Activated naive CD8-positive, alpha-beta T cell (primary cell): ENCODE measurements around the gene TEN1.
"Not testable (repeated sequence)": the region's sequence is repeated elsewhere in the genome, so short reads cannot be mapped to it uniquely, and the experiment has no call there.

ENCODE experiments used
- H3K27ac Mint-ChIP-seq: one replicate; pipeline ENCODE4 v1.8.0; 2021; ENCODE audit warnings: mixed read lengths
- H3K27me3 Mint-ChIP-seq: one replicate; pipeline ENCODE4 v1.8.0; 2021; ENCODE audit warnings: mixed read lengths
- H3K36me3 Mint-ChIP-seq: one replicate; pipeline ENCODE4 v1.8.0; 2021; ENCODE audit warnings: mixed read lengths
- H3K4me1 Mint-ChIP-seq: one replicate; pipeline ENCODE4 v1.8.0; 2021; ENCODE audit warnings: low read depth, mixed read lengths
- H3K4me3 Mint-ChIP-seq: one replicate; pipeline ENCODE4 v1.8.0; 2021; ENCODE audit warnings: mild to moderate bottlenecking, mixed read lengths
- H3K9me3 Mint-ChIP-seq: one replicate; pipeline ENCODE4 v1.8.0; 2021; ENCODE audit warnings: low read depth, mixed read lengths

Gene TEN1

DNA sequence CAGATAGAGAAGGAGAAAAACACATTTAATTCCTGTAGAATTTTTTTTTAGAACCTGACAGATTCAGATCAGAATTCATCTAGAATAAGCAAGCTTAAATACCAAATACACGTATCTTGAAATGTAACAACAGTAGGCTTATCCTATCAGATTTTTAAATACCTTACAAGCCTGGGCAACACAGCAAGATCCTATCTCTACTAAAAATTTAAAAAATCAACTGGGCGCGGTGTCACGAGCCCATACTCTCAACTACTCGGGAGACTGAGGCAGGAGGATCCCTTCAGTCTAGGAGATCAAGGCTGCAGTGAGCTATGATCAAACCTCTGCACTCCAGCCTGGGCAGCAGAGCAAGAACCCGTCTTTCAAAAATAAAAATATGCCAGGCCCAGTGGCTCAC is 13.6 kb upstream of the TEN1 start:
- Mint-ChIP-seq H3K36me3 (peaks cover 7% of the 10 kb centered on the region), H3K4me1 (peaks cover 8% of the 10 kb centered on the region), H3K27ac (no peak overlapping the region), H3K9me3 (no peaks in the 10 kb centered on the region), H3K4me3 (no peak overlapping the region), H3K27me3 (no peaks in the 10 kb centered on the region)

DNA sequence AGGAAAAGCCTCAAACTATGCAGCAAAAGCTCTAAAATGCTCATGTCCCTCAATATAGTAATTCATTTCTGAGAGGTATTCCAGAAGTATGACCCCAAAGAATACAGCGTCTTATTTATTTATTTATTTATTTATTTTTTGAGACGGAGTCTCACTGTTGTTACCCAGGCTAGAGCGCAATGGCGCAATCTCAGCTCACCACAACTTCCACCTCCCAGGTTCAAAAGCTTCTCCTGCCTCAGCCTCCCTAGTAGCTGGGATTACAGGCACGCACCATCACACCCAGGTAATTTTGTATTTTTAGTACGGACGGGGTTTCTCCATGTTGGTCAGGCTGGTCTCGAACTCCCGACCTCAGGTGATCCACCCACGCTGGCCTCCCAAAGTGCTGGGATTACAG is 10.0 kb upstream of the TEN1 start:
- not testable (repeated sequence) for H3K4me3 Mint-ChIP-seq, H3K27me3 Mint-ChIP-seq, H3K27ac Mint-ChIP-seq, H3K36me3 Mint-ChIP-seq, H3K9me3 Mint-ChIP-seq
- H3K4me1 Mint-ChIP-seq, result peaks cover 11% of the 10 kb centered on the region

DNA sequence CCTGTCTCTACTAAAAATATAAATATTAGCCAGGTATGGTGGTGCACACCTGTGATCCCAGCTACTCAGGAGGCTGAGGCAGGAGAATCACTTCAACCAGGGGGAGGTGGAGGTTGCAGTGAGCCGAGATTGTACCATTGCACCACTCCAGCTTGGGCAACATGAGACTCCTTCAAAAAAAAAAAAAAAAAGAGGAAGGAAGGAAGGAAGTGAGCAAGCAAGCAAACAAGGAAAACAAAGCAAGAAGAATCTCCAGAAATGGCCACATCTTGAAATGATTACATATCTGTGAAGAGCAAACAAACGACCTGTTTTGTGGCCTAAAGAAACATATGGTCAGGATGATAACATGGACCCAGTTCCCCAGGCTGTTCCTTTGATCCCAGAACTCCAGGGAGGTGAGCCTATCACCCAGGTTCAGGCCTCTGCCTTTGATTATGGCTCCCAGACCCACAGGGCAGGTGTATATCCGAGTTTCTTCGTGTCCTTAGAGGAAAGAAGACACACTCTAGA is 9.0 kb upstream of the TEN1 start:
- no peak overlapping the region for H3K27ac Mint-ChIP-seq

DNA sequence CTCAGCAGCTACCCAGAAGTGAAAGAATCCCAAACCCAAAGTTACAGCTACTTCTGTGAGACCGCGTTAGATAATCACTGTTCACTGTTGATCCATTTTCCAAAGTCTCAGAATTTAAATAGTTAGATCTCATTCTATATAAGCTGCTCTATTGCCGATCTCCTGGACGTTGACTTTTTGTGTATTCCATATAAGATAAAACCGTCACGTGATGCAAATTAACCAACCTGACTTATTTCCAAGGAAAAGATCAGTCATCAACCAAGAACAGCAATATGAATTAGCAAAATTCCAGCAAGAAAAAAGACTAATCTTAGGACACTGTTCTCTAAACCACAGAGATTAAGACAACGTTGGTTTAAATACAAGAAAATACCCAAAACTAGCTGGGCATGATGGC is 8.4 kb upstream of the TEN1 start:
- Mint-ChIP-seq H3K36me3 (peaks cover 5% of the 10 kb centered on the region), H3K27ac (no peak overlapping the region), H3K9me3 (no peaks in the 10 kb centered on the region), H3K4me1 (peaks cover 13% of the 10 kb centered on the region), H3K27me3 (no peaks in the 10 kb centered on the region), H3K4me3 (no peak overlapping the region)

More for the DNA sequence above, 9.0 kb upstream of the TEN1 start:
- Mint-ChIP-seq H3K4me1 (peaks cover 13% of the 10 kb centered on the region), H3K27me3 (no peaks in the 10 kb centered on the region), H3K36me3 (peaks cover 5% of the 10 kb centered on the region), H3K9me3 (no peaks in the 10 kb centered on the region), H3K4me3 (no peak overlapping the region)

DNA sequence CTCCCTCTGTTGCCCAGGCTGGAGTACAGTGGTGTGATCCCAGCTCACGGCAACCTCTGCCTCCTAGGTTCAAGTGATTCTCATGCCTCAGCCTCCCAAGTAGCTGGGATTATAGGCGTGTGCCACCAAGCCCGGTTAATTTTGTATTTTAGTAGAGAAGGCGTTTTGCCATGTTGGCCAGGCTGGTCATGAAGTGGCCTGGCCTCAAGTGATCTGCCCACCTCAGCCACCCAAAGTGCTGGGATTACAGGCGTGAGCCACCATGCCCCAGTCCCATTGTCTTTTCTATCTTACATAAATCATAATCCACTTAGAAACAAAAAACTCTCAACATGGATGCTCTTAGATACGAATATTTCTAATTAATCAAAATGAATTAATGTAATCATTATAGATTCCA is 3.9 kb upstream of the TEN1 start:
- Mint-ChIP-seq H3K27ac (peak overlapping the region; percentile 58), H3K4me1 (peaks cover 39% of the 10 kb centered on the region)
- H3K9me3 Mint-ChIP-seq, H3K36me3 Mint-ChIP-seq, H3K27me3 Mint-ChIP-seq, H3K4me3 Mint-ChIP-seq: not testable (repeated sequence)

DNA sequence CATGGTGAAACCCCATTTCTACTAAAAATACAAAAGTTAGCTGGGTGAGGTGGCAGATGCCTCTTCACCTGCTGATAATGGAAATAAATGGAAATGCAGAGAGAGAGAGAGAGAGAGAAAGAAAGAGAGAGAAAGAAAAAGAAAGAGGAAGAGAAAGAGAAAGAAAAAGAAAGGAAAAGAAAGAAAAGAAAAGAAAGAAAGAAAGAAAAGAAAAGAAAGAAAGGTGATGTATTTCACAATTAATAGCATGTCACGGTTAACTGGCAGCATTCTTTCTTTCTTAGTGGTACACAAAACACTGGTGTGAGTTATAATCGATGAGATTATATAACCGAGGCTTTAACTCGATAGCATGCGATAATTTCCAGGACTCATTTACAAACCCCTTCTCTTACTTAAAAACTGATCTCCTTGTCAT is 3.3 kb upstream of the TEN1 start:
- peaks cover 42% of the 10 kb centered on the region for H3K4me1 Mint-ChIP-seq
- no peak overlapping the region for H3K4me3 Mint-ChIP-seq
- H3K27me3 Mint-ChIP-seq, result no peaks in the 10 kb centered on the region
- H3K27ac Mint-ChIP-seq, result peak overlapping the region; percentile 11
- no peaks in the 10 kb centered on the region for H3K9me3 Mint-ChIP-seq
- H3K36me3 Mint-ChIP-seq, result peaks cover 2% of the 10 kb centered on the region

DNA sequence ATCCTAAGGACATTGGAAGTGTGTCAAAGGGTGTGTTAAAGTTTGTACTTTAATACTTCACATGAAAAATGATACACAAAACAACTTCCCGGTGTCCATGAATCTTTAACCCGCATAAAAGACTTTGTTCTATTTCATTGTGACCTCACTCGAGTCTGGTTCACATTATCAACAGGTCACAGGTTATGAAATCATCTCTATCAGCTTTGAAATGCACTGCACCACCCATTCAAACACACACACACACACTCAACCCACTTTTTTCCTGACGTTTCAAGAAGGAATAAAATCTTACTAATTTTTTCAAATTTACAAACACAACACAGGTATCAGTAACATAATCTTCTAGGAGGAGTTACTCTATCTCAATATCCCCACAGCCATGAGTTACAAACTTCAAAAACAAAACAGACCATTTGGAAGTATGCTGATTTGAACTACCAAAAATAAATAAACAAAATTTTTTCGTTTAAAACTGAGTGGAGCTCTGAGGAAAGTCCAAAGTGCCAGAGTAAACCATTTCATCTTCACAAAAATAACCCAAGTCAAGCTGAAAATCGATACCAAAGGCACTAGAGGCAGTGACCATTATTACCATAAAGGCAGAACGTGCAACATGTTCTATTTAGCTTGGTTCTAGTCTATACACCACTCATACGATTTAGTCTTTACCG is 2.7 kb upstream of the TEN1 start:
- Mint-ChIP-seq H3K36me3 (peaks cover 2% of the 10 kb centered on the region), H3K27ac (peak overlapping the region; percentile 2), H3K9me3 (no peaks in the 10 kb centered on the region), H3K27me3 (no peaks in the 10 kb centered on the region), H3K4me3 (peak overlapping the region; percentile 61), H3K4me1 (peaks cover 44% of the 10 kb centered on the region)

DNA sequence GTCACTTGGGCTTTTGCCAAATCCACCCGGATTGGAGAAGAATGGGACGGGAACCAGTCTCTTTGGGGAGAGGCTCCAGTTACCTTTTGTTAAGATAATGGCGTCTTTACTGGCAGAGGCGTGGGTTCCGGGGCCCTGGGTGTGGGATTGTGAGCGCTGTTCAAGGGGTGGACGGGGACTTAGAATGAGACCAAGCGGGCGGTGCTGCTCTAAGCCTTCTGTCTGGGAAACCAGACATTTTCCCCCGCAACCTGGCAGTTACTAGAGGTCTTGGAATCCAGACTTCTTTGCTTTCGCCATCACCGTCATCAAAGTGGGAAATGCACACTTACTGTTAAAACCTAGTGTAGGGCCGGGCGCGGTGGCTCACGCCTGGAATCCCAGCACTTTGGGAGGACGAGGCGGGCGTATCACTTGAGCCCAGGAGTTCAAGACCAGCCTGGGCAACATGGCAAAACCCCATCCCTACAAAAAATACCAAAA is 706 bp downstream of the TEN1 start:
- Mint-ChIP-seq H3K27ac (peak overlapping the region; percentile 100), H3K9me3 (no peaks in the 10 kb centered on the region), H3K27me3 (no peaks in the 10 kb centered on the region), H3K4me3 (peak overlapping the region; percentile 99), H3K36me3 (peaks cover 2% of the 10 kb centered on the region), H3K4me1 (peaks cover 38% of the 10 kb centered on the region)

DNA sequence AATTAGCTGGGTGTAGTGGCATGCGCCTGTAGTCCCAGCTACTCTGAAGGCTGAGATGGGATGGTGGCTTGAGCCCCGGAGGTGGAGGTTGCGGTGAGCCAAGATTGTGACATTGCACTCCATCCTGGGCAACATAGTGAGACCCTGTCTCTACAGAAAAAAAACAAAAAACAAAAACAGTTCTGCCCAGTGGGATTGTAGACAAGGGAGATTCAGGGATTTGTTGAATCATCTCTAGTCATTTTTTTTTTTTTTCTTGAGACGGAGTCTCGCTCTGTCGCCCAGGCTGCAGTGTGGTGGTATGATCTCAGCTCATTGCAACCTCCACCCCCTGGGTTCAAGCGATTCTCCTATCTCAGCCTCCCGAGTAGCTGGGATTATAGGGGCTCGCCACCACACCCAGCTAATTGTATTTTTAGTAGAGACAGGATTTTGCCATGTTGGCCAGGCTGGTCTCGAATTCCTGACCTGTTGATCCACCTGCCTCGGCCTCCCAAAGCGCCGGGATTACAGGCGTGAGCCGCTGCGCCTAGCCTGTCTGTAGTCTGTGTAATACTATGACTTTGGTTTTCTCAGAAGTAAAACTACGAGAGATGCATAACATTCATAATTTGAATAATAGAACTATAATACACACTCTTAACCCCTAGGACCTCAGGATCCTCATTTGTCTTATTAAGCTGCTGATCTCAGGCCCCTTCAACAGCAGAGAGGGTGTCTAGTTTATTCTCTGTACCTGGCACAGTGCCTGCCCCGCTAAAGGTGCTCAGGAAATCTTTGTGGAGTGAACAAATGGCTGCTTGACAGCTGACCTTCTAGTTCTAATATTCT is 1.4 kb downstream of the TEN1 start:
- Mint-ChIP-seq H3K27me3 (no peaks in the 10 kb centered on the region), H3K4me1 (peaks cover 38% of the 10 kb centered on the region), H3K36me3 (peaks cover 2% of the 10 kb centered on the region), H3K9me3 (no peaks in the 10 kb centered on the region), H3K27ac (peak overlapping the region; percentile 100), H3K4me3 (peak overlapping the region; percentile 99)

DNA sequence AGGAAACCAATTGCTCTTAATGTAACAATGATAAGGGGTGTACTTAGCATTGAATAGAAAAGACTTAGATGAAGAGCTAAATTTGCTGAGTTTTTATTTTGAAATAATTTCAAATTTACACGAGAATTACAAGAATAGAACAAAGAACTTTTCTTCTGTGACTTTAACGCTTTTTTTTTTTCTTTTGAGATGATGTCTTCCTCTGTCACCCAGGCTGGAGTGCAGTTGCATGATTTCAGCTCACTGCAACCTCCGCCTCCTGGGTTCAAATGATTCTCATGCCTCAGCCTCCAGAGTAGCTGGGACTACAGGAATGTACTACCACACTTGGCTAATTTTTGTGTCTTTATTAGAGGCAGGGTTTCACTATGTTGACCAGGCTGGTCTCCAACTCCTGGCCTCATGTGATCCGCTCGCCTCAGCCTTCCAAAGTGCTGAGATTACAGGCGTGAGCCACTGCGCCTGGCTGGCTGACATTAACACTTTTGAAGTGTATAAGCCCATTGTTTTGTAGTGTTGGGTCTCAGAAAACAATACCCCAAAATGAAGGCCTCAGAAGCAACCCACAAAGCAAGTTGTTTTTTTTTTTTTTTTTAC is 2.1 kb downstream of the TEN1 start:
- Mint-ChIP-seq H3K27ac (peak overlapping the region; percentile 100), H3K36me3 (peaks cover 4% of the 10 kb centered on the region), H3K4me1 (peaks cover 31% of the 10 kb centered on the region), H3K27me3 (no peaks in the 10 kb centered on the region), H3K9me3 (no peaks in the 10 kb centered on the region), H3K4me3 (peak overlapping the region; percentile 99)

DNA sequence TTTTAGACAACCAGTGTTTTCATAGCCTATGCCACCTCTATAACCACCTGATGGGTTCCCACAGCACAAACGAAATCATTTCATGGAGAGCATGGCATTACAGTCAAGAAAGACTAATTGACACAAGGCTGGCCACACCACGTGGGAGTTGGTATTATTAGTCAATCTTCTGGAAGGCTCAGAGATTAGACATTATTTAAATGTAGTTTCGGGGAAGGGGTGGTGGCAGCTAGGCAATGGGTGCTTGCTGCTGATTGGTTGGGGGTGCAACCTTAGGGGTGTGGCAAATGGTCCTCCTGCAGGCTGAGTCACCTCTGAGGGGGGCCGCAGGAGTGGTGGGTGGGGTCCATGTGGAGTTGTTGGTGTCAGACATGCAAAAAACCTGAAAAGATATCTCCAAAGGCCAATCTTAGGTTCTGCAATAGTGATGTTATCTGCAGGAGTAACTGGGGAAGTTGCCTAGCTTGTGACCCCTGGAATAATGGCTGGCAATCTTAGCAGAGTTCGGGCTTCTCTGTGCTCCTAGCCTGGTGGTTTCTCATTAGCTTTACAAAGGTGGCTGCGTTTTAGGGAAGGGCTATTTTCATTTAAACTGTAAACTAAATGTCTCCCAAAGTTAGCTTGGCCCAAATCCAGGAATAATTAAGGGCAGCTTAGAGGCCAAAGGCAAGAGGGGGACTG is 4.6 kb downstream of the TEN1 start:
- H3K27me3 Mint-ChIP-seq, result no peaks in the 10 kb centered on the region
- H3K4me3 Mint-ChIP-seq, result no peak overlapping the region
- no peak overlapping the region for H3K27ac Mint-ChIP-seq
- H3K9me3 Mint-ChIP-seq, result no peaks in the 10 kb centered on the region
- peaks cover 4% of the 10 kb centered on the region for H3K36me3 Mint-ChIP-seq
- H3K4me1 Mint-ChIP-seq, result peaks cover 15% of the 10 kb centered on the region

DNA sequence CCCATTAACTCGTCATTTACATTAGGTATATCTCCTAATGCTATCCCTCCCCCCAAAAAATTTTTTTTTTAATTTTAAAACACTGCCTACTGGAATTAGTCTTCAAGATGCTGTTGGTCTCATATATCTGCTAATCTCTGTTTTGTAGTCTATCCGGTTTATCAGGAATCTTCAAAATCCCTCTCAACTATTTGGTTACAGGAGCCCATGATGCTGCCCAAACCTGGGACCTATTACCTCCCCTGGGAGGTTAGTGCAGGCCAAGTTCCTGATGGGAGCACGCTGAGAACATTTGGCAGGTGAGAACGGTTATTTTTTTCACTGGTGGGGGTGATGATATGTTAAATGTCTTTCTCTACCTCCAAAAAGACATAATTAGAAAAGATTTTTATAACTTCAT is 6.9 kb downstream of the TEN1 start:
- Mint-ChIP-seq H3K36me3 (peaks cover 4% of the 10 kb centered on the region), H3K4me1 (peaks cover 5% of the 10 kb centered on the region), H3K9me3 (no peaks in the 10 kb centered on the region), H3K4me3 (no peak overlapping the region), H3K27ac (no peak overlapping the region), H3K27me3 (no peaks in the 10 kb centered on the region)

DNA sequence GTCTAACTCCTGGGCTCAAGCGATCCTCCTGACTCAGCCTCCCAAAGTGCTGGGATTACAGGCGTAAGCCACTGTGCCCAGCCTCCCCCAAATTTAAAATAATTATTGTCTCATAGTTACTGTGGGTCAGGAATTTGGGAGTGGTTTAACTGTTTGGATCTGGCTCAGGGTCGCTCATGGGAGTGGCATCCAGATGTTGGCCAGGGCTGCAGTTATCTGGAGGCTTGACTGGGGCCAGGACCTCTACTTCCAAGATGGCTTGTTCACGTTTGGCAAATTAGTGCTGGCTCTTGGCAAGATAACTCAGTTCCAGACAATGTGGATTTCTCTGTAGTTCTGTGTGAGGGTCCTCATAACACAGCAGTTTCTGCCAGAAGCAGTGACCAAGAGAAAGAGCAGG is 8.0 kb downstream of the TEN1 start:
- no peak overlapping the region for H3K27ac Mint-ChIP-seq
- no peaks in the 10 kb centered on the region for H3K9me3 Mint-ChIP-seq
- H3K27me3 Mint-ChIP-seq, result no peaks in the 10 kb centered on the region
- no peak overlapping the region for H3K4me3 Mint-ChIP-seq
- H3K4me1 Mint-ChIP-seq, result peaks cover 3% of the 10 kb centered on the region
- peaks cover 8% of the 10 kb centered on the region for H3K36me3 Mint-ChIP-seq

DNA sequence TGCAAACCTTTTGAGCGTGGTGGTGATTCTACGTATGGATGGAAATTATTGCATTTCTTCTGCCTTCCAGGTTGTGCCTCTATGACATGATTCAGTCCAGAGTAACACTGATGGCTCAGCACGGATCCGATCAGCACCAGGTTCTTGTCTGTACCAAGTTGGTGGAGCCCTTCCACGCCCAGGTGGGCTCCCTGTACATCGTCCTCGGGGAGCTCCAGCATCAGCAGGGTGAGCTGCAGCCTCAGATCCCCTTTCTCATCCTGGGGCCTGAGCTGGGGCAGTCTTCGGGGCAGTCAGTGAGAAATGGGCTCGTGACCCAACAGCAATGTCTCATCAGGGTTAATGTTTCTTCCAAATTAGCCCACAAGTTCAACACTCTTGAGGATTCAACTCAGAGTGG is 12.4 kb downstream of the TEN1 start:
- Mint-ChIP-seq H3K4me1 (peaks cover under 1% of the 10 kb centered on the region), H3K27me3 (no peaks in the 10 kb centered on the region), H3K4me3 (no peak overlapping the region), H3K9me3 (no peaks in the 10 kb centered on the region), H3K36me3 (peaks cover 4% of the 10 kb centered on the region), H3K27ac (no peak overlapping the region)
